Fibroblast of the aortic adventitia (primary cell): ENCODE measurements around the gene RASGRP4. TPM values are rescaled to one million over a fixed set of nuclear protein-coding genes. Genes with fewer than 3 reads are reported as not detected.
"Not testable (repeated sequence)": the region's sequence is repeated elsewhere in the genome, so short reads cannot be mapped to it uniquely, and the experiment has no call there.

Experiments
- DNase-seq: peaks from one replicate; pipeline ENCODE4 v3.0.0-alpha.2; 2010; ENCODE audit warnings: low read depth
- H3K4me3 ChIP-seq: 2 replicates; pipeline ENCODE4 v1.5.1; 2011; ENCODE audit warnings: low read depth, mild to moderate bottlenecking, control low read depth, low read length, moderate library complexity
- CTCF ChIP-seq: IDR thresholded peaks from 2 replicates; pipeline ENCODE4 v1.5.1; 2011; ENCODE audit warnings: mild to moderate bottlenecking, low read length, control low read depth, inconsistent platforms; ENCODE audit not compliant: insufficient read depth
- total RNA-seq: library from RNA; depleted of rRNA; stranded (reverse); fragments of >200 nt; gene quantifications from 2 replicates; pipeline ENCODE4 v1.2.3, GENCODE V29; 2012; ENCODE audit warnings: low replicate concordance

The RASGRP4 gene, protein sequence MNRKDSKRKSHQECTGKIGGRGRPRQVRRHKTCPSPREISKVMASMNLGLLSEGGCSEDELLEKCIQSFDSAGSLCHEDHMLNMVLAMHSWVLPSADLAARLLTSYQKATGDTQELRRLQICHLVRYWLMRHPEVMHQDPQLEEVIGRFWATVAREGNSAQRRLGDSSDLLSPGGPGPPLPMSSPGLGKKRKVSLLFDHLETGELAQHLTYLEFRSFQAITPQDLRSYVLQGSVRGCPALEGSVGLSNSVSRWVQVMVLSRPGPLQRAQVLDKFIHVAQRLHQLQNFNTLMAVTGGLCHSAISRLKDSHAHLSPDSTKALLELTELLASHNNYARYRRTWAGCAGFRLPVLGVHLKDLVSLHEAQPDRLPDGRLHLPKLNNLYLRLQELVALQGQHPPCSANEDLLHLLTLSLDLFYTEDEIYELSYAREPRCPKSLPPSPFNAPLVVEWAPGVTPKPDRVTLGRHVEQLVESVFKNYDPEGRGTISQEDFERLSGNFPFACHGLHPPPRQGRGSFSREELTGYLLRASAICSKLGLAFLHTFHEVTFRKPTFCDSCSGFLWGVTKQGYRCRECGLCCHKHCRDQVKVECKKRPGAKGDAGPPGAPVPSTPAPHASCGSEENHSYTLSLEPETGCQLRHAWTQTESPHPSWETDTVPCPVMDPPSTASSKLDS
- not detected in 2 replicates for total RNA-seq

GRCh38 chr19:38425810-38426466, at the start of gene RASGRP4:
Gene RASGRP4, minus strand, starts transcription at chr19:38426219. Its CDS starts 128 bp downstream, at chr19:38426091.
- DNase-seq = no peak
- H3K4me3 ChIP-seq = no peak within 1 kb of the TSS
- TF ChIP-seq CTCF = no peak

- TF ChIP-seq CTCF = no peak
- no peak for DNase-seq
- no peak overlapping the region for H3K4me3 ChIP-seq
Observed at GRCh38 chr19:38475176-38475575, 49.2 kb upstream of the RASGRP4 start.

GRCh38 chr19:38473201-38473600, 47.2 kb upstream of the RASGRP4 start:
- TF ChIP-seq CTCF = no peak
- H3K4me3 ChIP-seq = no peak overlapping the region
- DNase-seq = no peak

GRCh38 chr19:38472725-38473124, 46.7 kb upstream of the RASGRP4 start:
- H3K4me3 ChIP-seq, DNase-seq: not testable (repeated sequence)

GRCh38 chr19:38470788-38471480, 44.9 kb upstream of the RASGRP4 start:
- H3K4me3 ChIP-seq = no peak overlapping the region
- no peak for DNase-seq
- no peak for TF ChIP-seq CTCF

DNA sequence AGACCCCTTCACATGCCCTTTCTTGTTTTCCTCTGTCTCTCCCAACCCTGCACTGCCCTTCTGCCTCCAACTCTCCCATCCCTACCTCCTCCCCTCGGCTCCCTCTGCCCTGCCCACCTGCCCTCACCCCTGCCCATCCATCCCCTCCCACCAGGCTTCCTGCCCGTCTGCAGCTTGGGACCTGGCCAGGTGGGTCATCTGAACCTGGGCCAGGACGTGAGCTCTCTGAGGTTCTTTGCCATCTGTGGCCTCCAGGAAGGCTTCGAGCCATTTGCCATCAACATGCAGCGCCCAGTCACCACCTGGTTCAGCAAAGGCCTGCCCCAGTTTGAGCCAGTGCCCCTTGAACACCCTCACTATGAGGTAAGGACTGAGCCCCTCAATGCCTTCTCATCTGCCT, 43.1 kb upstream of the RASGRP4 start:
- no peak overlapping the region for H3K4me3 ChIP-seq
- TF ChIP-seq CTCF = no peak
- no peak for DNase-seq
